SKM-1 (cell line): ENCODE measurements around the gene RPL7A.
"Not testable (repeated sequence)": the region's sequence is repeated elsewhere in the genome, so short reads cannot be mapped to it uniquely, and the experiment has no call there.

Source experiments
- DNase-seq: peaks from one replicate; lab custom pipeline; 2025; ENCODE audit not compliant: unreplicated experiment; lab: John Stamatoyannopoulos, UW

RPL7A gene

DNA sequence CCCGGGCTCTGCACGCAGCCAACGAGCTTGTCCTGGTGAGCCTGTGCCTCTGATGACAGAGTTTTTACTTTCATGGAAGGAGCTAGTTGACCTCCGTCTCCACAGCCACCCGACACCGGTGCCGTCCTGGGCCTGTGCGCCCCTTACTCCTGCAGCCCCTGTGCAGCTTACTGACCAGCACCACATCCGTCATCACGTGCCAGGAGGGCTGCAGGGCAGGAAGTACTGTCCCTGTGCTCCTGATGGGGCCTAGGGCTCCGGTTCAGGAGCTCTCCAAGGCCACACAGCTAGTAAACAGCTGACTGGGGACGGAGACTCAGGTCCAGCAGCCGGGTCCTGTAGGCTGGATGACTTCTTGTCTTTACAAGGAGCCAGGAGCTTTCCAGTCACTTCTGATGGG, 38.3 kb downstream of the RPL7A start:
- no peak for DNase-seq

DNA sequence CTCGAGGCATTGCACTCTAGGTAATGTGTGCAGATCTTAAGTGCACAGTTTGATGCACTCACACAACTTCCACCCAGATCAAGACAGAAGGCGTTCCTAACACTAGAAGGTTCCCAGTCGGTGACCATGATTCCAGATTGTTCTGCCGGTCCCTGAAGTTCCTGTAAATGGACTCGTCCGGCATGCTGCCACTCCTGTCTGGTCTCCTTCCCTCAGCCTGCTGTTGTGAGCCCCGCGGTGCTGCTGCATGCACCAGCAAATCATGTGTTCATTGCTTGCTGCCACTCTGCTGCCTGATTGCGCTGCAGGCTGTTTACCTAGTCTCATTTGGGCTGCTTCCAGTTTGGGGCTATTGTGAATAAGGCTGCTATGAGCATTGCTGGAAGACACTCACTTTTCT, 39.7 kb downstream of the RPL7A start:
- no peak for DNase-seq

DNA sequence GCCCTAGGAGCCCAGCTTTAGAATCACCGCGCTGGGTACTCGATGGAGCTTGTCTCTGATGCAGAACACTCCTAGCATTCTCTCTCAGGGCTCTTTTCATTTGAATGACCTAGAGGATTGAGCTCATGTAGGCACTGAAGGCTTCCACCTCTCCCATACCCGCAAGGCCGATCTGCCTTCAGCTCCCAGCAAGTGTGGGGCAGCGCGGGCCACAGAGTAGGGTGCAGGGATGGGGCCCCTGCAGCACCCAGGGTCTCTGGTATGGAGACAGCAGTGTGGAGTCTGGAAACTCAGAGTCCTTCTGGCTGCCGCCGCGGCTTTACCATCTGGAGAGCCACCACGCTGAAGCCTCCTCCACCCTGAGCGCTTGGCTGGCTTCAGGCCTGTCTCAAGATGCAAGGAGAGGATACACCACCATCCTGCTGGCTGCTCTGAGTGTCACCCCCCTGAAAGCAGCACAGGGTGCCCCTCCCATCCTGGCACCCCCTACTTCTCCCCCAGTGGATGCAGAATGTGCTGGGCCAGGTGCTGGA, 41.1 kb downstream of the RPL7A start:
- no peak for DNase-seq

- no peak for DNase-seq
These were observed 41.5 kb downstream of the RPL7A start for GRCh38 chr9:133389562-133389961.

- DNase-seq = no peak
These were observed 42.7 kb downstream of the RPL7A start for GRCh38 chr9:133390713-133391112.

DNA sequence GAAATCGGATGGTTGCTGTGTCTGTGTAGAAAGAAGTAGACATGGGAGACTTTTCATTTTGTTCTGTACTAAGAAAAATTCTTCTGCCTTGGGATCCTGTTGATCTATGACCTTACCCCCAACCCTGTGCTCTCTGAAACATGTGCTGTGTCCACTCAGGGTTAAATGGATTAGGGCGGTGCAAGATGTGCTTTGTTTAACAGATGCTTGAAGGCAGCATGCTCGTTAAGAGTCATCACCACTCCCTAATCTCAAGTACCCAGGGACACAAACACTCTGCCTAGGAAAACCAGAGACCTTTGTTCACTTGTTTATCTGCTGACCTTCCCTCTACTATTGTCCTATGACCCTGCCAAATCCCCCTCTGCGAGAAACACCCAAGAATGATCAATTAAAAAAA, 43.4 kb downstream of the RPL7A start:
- DNase-seq = not testable (repeated sequence)

- not testable (repeated sequence) for DNase-seq
These were observed 44.3 kb downstream of the RPL7A start for GRCh38 chr9:133392308-133392707.

DNA sequence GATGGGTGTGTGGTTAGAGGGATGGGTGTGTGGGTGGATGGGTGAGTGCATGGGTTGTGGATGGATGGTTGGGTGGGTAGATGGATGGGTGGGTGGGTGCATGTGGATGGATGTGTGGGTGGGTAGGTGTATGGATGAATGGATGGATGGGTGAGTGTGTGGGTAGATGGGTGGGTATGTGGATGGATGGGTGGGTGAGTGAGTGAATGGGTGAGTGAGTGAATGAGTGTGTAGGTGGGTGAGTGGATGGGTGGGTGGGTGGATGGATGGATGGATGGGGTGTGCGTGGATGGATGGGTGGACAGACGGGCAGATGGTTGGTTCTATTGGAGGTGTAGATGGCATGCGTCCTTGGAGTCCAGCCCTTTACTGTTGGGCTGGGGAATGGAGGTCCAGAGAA, 45.4 kb downstream of the RPL7A start:
- DNase-seq = no peak

DNA sequence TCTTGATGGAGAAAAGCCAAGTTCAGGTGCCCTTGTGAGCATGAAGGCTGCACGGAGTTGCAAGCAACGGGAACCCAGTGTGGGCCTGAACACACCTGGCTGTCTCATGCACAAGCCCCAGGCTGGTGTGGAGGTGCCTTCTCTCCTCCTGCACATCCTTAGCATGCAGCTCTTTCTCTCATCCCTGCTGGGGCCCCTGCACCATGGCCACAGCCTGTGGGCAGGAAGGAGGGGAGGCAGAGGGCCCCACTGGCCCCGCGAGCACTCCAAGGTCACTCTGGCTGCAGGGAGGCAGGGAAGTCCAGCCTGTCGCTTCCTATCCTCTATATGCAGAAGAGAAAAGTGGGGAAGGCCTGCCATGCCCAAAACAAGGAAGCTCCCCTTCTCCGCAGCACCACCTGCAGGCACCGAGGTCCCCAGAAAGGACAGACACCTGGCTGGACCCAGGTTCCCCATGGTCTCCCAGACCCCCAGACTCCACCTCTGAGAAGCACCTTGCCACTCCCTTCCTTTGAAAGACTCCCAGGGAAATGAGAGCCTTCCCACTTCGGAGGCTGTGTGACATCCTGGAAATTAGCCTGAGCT, 46.8 kb downstream of the RPL7A start:
- no peak for DNase-seq

GRCh38 chr9:133396952-133397351, 48.9 kb downstream of the RPL7A start:
- DNase-seq = no peak

DNA sequence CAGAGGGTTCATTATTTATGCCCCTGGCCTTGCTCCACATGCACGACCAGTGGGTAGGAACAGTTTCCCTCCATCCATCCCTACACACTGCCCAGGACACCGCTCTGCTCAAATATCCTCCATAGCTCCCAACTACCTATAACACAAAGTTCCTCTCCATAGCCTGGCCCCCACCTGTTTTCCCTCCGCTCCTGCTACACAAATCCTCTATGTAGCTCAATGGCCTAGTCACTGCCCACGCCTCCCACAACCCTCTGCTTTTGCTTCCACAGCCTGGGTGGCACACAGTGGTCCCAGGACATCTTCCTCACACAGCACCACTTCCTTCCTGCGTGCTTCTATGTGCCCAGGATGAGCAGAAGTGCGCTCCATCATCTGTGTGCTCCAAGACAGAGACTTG, 49.4 kb downstream of the RPL7A start:
- no peak for DNase-seq

DNA sequence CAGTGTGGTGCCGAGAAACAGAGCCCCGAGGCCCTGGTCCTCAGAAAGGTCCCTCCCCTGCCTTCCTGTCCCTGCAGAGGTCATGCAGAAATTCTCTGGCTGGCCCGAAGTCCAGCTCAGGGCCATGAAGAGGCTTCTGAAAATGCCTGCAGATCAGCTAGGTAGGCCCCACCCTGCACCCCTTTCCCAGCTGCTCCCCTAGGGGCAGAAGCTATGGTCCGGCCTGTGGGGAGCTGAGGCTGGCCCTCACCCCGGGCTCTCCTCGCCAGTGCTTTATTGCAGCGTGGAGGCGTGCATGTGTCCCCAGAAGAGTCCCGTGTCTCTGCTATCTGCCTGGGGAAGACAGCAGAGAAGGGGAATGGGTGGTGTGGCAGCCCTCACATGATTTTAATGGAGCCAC, 49.9 kb downstream of the RPL7A start:
- no peak for DNase-seq

- DNase-seq = no peak
These were observed 52.3 kb downstream of the RPL7A start for GRCh38 chr9:133400292-133400691.
